DMS79 treated with DMSO at 0.1 percent for 48 hours (cell line): ENCODE measurements around the gene ODF2.
"Not testable (repeated sequence)": the region's sequence is repeated elsewhere in the genome, so short reads cannot be mapped to it uniquely, and the experiment has no call there.

Experiments
- DNase-seq: peaks from one replicate; lab custom pipeline; 2025; lab: John Stamatoyannopoulos, UW

The ODF2 gene

DNA sequence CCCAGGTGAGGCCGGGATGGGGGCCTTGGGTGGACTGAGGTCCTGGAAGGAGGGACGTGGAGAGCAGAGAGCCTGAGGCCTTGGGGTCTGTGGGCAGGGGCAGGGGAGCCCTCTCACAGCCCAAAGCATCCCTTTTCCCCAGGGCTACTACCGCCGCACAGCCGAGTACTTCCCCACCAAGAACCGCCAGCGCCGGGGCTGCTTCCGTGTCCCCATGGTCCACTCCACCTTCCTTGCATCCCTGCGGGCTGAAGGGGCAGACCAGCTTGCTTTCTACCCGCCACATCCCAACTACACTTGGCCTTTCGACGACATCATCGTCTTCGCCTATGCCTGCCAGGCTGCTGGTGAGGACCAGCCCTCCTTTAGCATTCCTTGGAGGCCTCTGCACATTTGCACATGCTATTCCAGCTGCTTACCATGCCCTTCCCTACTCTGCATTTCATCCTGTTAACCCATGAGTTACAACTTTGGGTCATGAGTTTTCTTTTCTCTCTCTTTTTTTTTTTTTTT lies 31.5 kb upstream of the ODF2 start:
- no peak for DNase-seq

DNA sequence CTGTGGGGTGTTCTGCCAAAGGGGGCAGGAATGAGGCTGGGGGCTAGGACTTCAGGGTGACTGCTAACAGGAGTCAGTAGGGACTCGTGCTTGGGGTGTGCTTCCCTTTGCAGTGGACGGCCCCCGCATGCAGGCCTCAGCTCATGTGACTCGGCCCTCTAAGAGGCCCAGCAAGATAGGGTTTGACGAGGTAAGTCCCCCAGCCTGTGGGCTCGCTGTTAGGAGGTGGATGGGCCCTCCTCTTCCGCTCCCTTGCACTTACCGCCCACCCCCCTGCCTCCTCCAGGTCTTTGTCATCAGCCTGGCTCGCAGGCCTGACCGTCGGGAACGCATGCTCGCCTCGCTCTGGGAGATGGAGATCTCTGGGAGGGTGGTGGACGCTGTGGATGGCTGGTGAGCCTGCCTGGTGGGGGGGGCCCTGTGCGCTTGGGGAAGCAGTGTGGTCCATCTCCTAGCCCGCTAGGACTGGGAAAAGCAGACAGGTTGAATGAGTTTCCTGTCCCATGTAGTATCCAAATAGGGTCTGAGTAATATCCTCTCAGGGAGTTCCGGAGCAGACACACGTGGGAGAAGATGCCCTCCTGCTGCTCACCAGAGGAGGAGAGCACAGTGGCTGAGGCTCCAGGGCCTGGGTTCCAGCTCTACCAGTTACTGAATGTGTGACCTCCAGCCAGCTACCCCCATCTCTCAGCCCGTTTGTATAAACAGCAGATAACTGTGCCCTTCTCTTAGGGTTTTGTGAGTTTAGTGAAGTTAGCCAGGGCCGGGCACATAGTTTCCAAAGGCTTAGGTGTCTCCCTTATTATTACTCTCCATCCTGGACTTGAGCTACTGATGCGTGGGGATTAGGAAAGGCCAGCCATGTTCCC lies 26.9 kb upstream of the ODF2 start:
- no peak for DNase-seq

DNA sequence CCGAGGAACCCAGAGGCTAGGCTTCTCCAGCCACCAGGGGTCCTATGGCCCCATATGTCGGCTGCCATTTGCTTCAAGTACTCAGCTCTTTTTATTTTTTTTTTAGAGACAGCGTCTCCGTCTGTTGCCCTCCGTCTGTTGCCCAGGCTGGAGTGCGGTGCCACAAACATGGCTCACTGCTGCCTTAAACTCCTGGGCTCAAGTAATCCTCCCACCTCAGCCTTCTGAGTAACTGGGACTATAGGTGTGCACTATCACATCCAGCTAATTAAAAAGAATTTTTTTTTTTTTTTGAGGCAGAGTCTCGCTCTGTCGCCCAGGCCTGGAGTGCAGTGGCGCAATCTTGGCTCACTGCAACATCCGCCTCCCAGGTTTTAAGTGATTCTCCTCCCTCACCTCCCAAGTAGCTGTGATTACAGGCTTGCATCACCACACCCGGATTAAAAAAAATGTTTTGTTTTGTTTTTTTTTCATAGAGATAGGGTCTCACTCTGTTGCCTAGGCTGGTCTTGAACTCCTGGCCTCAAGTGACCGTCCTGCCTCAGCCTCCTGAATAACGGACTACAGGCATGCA lies 26.2 kb upstream of the ODF2 start:
- DNase-seq: no peak

DNA sequence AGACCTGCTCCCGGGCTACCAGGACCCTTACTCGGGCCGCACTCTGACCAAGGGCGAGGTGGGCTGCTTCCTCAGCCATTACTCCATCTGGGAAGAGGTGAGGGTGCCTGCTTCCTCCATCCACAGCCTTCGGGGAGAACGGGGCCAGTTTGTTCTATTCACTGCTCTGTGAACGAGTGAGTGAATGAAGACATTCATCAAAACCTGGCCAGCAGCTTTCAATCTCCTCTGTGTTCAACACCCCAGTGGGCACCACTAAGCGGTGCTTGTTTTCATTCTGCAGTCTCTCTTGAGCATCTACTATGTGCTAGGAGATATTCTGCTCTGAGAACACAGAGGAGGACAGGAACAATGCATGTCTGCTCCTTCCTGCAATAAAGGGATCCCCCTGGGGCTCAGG lies 24.6 kb upstream of the ODF2 start:
- no peak for DNase-seq

DNA sequence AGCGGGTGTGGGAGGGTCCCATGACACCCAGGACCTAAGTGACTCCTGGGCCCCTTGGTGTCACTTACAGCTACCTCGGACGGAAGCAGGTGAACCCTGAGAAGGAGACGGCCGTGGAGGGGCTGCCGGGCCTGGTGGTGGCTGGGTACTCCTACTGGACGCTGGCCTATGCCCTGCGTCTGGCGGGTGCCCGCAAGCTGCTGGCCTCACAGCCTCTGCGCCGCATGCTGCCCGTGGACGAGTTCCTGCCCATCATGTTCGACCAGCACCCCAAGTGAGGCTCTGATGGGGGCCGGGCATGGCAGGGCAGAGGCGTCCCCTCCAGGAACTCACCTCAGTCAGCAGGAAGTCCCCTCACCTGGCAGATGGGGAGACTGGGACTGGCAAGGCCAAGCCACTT lies 21.5 kb upstream of the ODF2 start:
- DNase-seq: no peak

DNA sequence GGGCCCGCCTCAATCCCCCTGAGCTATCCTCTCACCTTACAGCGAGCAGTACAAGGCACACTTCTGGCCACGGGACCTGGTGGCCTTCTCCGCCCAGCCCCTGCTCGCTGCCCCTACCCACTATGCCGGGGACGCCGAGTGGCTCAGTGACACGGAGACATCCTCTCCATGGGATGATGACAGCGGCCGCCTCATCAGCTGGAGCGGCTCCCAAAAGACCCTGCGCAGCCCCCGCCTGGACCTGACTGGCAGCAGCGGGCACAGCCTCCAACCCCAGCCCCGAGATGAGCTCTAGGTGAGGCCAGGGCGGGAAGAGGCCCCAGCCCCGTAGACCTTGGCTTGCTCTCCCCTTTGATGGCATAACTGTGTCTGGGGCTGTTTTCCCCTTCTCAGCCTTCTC lies 20.2 kb upstream of the ODF2 start:
- DNase-seq: no peak

DNA sequence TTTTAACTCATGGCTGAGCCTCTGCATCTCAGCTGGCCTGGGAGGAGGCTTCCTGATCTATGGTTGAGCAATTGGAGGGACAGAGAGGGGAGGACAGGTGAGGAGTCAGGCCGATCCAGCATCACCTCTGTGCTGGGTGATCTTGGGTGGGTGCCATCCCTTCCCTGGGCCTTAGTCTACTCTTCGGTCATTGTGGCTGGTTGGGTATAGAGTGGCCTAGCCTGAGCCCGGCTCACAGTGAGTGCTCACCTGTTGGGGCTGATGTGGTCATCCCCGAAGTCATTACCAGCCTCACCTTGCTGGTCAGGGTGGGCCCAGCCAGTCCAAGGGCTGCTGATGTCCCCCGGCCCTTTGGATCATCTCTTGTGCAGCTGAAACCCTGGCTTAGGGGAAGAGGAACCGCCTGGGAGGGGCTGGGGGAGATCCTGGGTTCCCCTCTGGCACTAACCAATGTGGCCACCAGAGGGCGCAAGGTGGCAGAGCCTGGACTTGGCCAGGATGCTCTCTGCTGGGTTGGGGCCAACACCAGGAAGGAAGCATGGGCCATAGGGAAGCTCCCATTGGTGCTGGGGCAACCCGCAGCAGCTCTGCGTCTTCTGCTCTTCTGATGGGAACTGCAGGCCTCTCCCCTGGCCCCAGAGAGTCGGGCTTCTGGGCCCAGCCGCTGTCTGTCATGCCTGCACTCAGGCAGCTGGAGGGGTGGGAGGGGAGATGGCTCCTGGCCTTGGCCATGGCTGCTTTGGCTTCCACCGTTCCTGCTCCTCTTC lies 17.3 kb upstream of the ODF2 start:
- DNase-seq: peak; percentile 58

DNA sequence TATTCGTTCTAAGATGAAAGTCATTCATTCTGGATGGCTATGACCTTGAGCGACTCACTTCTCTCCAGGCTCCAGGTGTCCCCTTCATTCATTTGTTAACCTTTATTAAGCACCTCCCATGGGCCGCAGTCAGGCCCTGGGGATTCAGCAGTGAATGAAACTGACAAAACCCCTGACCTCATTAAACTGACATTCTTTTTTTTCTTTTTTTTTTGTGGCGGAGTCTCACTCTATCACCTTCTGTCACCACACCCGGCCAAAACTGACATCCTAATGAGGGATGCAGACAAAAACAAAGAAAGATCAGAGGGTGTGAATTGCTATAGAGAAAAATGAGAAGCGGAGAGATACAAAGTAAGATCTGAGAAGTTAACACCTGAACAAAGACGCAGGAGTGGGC lies 16.5 kb upstream of the ODF2 start:
- DNase-seq: no peak

DNA sequence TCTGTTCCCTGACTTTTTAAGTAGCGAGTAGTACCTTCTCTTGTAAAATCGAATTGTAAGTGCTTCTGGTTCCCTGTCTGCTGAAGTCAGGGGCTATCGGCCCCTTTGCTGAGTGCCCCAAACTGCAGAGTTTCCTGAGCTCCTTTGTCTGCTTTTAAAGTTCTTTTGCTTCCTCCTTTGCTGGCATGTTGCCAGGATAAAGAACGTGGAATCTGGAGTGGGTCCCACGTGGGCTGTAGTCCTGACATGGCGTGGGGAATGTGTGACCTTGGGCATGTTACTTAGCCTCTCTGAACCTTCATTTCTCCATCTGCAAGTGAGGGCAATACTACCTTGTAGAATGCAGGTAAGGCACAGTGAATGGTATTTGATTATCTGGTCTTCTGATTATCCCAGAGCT lies 13.7 kb upstream of the ODF2 start:
- no peak for DNase-seq

DNA sequence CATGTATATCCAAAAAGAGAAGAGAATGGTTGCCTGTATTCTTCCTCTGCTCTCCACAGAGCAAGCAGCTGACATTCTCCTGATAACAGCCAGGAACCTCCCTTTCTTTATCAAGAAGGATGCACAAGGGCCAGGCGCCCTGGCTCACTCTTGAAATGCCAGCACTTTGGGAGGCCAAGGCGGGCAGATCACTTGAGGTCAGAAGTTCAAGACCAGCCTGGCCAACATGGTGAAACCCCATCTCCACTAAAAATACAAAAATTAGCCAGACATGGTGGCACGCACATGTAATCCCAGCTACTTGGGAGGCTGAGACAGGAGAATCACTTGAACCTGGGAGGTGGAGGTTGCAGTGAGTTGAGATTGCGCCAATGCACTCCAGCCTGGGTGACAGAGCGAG lies 9.3 kb upstream of the ODF2 start:
- DNase-seq: not testable (repeated sequence)

DNA sequence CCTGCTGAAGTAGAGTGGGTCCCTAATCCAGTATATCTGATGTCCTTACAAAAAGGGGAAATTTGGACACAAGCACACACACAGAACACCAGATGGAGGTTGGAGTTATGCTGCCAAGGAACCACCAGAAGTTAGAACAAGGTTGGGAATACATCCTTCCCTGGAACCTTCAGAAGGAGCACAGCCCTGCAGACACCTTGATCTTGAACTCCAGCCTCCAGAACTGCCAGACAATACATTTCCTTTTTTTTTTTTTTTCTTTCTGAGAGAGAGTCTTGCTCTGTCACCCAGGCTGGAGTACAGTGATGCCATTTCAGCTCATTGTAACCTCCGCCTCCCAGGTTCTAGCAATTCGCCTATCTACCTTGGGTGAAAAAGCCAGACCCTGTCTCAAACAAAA lies 7.1 kb upstream of the ODF2 start:
- no peak for DNase-seq

DNA sequence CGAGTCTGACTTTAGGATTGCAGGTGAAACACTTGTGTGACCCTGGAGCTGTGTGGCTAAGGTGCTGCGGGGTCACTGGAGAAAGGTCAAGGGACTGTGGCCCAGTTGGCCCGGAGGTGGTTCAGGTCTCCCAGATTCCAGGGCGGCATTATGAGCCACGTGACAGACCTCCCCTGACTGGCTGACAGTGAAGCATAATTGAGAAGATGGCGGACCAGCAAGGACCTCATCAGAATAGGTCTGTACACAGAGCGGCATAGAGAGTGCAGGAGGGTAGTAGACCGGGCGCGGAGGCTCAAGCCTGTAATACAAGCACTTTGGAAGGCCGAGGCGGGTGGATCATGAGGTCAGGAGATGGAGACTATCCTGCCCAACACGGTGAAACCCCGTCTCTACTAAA lies 815 bp upstream of the ODF2 start:
- DNase-seq: no peak

DNA sequence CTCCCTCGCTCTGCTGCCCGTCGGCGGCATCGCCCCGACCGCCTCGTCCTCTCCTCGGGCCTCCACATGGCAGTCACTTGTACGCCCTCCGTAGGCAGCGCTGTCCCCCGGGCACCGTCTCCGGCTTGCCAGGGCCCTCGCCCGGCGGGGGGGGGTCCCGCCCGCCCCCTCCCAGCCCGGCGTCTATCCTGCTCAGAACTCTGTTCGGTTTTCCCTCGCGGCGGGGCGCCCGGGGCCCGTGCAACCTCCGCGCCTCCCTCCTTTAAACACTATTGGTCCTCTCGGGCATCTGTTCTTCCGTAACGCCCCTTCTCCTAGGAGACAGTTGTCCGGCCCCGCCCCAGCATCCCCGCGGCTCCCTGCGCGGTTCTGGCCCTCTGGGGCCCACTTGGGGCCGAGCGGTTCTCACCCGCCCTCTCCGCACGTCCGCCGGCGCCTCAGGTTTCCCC lies 831 bp downstream of the ODF2 start:
- peak; percentile 70 for DNase-seq

DNA sequence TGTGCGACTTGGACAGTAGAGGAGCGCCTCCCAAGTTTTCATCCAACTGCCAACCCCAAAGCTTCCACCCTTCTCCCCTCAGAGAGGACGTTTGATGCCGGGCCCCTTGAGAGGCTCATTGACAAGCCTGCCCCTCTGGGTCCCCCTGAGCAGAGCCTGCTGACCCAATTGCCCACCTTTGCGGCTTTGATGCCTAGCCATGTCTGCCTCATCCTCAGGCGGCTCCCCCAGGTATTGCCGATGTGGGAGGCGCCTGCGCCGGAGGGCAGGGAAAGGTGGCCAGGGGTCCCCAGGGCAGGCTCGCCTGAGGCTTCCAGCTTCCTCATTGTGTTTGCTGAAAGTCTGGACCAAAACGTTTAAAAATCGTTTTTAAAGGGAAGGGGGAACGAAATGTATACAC lies 1.4 kb downstream of the ODF2 start:
- DNase-seq: no peak

DNA sequence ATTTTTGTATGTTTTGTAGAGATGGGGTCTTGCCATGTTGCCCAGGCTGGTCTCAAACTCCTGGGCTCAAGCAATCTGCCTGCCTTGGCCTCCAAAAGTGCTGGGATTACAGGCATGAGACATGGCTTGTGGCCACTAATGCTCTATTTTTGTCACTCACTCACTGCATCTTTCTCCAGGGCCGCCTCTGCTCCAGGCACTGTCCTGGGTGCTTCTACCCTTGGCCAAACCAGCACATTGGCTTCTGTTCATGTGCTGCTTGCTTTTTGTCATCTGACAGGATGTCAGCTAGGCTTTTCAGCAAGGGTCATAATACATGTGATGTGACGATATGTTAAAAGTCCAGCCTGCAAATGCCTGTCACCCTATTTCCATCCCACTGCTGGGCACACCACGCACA lies 3.2 kb downstream of the ODF2 start:
- no peak for DNase-seq

DNA sequence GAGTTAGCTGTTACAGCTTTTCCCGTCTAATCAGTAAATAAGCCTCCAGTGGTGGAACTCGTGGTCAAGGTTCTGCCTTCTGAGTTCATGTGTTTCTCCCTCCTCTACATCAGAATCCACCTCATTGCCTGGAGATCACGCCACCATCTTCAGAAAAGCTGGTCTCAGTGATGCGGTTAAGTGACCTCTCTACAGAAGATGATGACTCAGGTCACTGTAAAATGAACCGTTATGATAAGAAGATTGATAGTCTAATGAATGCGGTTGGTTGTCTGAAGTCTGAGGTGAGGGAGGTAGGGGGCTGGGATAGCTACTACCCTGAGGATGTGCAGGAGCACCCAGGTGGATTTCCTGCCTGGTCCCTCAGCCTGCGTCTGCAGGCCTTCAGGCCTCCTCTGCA lies 13.3 kb downstream of the ODF2 start:
- no peak for DNase-seq

DNA sequence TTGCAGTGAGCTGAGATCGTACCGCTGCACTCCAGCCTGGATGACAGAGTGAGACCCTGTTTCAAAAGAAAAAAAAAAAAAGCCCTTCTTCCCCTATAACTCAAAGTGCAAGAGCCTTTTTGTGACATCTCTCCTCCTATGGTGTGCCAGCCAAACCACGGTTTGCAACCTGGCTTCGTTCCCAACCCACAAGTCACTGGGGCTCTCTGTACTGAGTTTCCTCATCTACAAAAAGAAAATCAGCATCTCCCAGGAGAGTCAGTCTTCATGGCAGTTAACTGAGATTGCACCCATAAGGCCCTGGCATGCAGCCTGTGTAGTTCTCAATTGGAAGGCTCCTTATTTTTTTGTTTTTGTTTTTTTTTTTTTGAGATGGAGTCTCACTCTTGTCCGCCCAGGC lies 14.8 kb downstream of the ODF2 start:
- DNase-seq: peak; percentile 28

DNA sequence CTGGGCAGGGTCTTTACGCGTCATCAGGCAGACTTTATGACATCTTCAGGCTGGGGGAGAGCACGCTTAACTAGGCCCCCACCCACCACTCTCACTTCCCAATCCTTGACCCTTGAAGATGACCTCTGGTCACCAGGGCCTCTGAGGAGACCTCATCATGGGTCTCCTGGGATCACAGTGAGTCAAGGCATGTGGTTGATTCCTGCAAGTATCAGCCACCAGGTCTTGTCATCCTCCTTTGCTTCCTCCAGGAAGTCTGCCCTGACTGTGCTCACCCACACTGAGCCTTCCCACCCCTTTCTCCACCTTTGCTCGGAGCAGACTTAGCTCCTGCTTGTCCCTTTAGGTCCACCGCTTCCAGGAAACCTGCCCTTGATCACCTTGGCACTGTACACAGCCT lies 17.3 kb downstream of the ODF2 start:
- DNase-seq: no peak

DNA sequence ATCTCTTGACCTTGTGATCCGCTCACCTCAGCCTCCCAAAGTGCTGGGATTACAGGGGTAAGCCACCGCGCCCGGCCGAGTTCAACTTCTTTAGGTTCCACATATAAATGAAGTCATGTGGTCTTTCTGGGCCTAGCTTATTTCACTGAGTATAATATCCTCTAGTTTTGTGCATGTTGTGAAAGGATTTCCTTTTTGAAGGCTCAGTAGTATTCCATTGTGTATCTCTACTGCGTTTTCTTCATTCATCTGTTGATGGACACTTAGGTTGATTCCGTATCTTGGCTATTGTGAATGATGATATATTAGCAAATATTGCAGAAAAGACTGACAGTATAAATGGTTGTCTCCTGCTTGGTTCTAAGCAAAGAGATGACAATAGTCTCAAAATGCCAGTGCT lies 20.1 kb downstream of the ODF2 start:
- DNase-seq: no peak

DNA sequence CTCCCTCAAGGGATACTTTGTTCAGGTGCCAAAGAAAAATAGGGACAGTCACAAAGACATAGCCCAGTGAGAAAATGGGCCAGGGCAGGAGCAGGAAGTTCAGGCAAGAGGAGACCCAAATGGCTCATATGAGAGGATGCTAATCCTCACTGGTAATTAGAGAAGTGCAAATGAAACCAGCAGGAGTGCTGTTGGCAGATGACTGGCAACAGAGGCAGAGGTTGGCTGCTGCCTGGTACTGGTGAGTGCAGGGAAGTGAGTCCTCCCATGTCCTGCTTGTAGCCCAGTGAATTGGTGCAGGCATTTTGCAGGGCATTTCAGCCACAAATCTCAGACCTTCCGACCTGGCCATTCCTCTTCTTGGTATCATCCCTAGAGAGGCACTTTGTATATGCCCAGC lies 23.5 kb downstream of the ODF2 start:
- DNase-seq: no peak

DNA sequence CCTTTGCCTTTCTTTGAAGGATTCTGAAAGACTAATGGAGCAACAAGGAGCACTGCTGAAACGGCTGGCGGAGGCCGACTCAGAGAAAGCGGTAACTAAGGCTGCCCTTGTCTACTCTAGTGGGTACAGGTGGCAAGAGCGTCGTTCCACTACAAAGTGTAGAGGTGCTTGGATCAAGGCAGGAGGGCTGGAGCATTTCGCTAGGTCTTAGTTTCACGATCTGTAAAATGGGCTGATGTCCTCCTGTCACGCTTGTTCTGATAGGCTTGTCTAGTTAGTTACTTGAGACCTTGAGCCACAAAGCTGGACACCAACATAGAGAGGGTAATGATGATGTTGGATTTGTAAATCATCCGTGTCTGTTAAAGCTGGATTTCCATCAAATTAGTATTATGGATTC lies 25.8 kb downstream of the ODF2 start:
- DNase-seq: no peak

DNA sequence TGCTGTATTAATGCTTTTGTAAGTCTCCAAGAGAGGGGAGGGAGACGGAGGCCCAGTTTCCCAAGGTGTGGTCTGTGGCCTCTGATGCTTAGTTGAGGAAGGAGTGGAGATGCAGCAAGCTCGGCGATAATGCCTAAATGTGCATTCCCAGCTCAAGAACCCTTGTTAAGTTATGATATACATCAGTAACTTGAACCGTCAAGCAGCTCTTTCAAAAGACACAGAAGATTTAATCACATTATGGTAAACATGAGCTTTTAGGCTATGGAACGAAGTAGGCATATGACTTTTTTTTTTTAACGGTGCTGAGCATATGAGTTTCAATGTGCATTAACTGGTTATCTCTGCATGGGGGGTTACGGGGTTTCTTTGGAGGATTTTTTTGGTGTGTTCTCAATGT lies 26.4 kb downstream of the ODF2 start:
- no peak for DNase-seq
